ENCODE results near the gene DDO. TPM values are rescaled to one million over a fixed set of nuclear protein-coding genes. Genes with fewer than 3 reads are reported as not detected.

DDO gene
- total RNA-seq, 1 experiment from 2014 or later, result 0.39 TPM

DNA sequence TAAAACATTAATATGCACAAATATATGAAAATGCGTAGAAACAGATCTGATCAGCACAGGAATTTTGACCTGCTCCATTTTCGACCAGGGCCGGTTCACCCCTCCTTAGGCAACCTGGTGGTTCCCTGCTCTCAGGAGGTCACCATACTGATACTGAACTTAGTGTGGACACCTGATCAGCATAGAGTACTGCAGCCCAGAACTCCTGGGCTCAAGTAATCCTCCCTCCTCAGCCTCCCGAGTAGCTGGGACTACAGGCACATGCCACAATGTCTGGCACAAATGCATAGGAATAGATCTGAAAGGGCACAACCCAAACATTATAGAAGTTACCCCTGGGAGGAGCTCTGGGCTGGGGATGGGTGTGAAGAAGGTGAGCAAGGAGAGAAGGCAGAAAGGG, 24.7 kb upstream of the DDO start:
- ChIA-PET CTCF (no interaction called here), POLR2A (no interaction called here)
- no peak for ATAC-seq
- H3K4me1 ChIP-seq (ENCODE audit: control insufficient read depth, insufficient read depth, low read length), result no peaks in the 10 kb centered on the region
- TF ChIP-seq, protein P1, sequence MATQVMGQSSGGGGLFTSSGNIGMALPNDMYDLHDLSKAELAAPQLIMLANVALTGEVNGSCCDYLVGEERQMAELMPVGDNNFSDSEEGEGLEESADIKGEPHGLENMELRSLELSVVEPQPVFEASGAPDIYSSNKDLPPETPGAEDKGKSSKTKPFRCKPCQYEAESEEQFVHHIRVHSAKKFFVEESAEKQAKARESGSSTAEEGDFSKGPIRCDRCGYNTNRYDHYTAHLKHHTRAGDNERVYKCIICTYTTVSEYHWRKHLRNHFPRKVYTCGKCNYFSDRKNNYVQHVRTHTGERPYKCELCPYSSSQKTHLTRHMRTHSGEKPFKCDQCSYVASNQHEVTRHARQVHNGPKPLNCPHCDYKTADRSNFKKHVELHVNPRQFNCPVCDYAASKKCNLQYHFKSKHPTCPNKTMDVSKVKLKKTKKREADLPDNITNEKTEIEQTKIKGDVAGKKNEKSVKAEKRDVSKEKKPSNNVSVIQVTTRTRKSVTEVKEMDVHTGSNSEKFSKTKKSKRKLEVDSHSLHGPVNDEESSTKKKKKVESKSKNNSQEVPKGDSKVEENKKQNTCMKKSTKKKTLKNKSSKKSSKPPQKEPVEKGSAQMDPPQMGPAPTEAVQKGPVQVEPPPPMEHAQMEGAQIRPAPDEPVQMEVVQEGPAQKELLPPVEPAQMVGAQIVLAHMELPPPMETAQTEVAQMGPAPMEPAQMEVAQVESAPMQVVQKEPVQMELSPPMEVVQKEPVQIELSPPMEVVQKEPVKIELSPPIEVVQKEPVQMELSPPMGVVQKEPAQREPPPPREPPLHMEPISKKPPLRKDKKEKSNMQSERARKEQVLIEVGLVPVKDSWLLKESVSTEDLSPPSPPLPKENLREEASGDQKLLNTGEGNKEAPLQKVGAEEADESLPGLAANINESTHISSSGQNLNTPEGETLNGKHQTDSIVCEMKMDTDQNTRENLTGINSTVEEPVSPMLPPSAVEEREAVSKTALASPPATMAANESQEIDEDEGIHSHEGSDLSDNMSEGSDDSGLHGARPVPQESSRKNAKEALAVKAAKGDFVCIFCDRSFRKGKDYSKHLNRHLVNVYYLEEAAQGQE (IDR thresholded peaks at IDR 0.05; ENCODE audit: insufficient read depth in 1 of 2, low read depth in 2 of 2, low read length in 1 of 2), result no peak
- TF ChIP-seq TCF7L2 (IDR thresholded peaks at IDR 0.05; ENCODE audit: low read depth, low read length), result no peak
- TF ChIP-seq, protein P2, sequence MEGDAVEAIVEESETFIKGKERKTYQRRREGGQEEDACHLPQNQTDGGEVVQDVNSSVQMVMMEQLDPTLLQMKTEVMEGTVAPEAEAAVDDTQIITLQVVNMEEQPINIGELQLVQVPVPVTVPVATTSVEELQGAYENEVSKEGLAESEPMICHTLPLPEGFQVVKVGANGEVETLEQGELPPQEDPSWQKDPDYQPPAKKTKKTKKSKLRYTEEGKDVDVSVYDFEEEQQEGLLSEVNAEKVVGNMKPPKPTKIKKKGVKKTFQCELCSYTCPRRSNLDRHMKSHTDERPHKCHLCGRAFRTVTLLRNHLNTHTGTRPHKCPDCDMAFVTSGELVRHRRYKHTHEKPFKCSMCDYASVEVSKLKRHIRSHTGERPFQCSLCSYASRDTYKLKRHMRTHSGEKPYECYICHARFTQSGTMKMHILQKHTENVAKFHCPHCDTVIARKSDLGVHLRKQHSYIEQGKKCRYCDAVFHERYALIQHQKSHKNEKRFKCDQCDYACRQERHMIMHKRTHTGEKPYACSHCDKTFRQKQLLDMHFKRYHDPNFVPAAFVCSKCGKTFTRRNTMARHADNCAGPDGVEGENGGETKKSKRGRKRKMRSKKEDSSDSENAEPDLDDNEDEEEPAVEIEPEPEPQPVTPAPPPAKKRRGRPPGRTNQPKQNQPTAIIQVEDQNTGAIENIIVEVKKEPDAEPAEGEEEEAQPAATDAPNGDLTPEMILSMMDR (IDR thresholded peaks at IDR 0.05), result no peak
- TF ChIP-seq POLR2AphosphoS5 (IDR thresholded peaks at IDR 0.05; ENCODE audit: low read depth, low read length), result no peak
- no peak for TF ChIP-seq SIN3A (IDR thresholded peaks at IDR 0.05; ENCODE audit: borderline replicate concordance, insufficient read depth, low read depth, low read length)
- H3K9me3 ChIP-seq (ENCODE audit: control insufficient read depth, insufficient read depth, low read depth, low read length), result no peaks in the 10 kb centered on the region
- H3K27ac ChIP-seq (ENCODE audit: low read length), result no peak overlapping the region
- in situ Hi-C loops (cut with HindIII; ENCODE audit: low pct_unique_long_range_greater_than_20kb, low sequenced_read_pairs), result no loop called here
- H3K27me3 ChIP-seq (ENCODE audit: control insufficient read depth, insufficient read depth, low read length), result peaks cover 27% of the 10 kb centered on the region
- no peaks in the 10 kb centered on the region for H3K36me3 ChIP-seq (ENCODE audit: control insufficient read depth, insufficient read depth, low read length)
- DNase-seq (ENCODE audit: low read depth, low spot score), result no peak
- no TSS peak for BruUV-seq (replicated peaks)
- intact Hi-C loops (cut with micrococcal nuclease; ENCODE audit: unreplicated experiment), result no loop called here
- no peak overlapping the region for H3K4me3 ChIP-seq (ENCODE audit: low read depth in 2 of 2, low read length in 2 of 2)

DNA sequence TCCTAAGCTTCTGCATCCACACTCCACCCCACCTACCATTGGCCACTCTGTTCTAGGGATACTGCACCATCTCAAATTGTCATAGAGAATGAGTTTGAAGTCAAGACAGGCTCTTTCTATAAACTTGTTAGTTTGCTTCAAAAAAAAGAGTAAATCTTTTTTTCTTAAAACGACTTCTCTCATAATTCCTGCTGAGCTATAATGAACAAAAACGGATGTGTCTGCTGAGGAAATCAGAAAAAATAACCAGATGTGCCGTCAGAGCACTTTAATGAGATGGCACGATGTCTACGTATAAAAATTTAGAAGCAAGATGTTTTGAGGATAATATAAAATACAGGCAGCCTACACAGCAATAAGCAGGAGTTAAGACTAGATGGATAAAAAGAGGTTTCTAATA, 24.0 kb upstream of the DDO start:
- intact Hi-C loops (cut with micrococcal nuclease; ENCODE audit: unreplicated experiment), result no loop called here
- no peak overlapping the region for H3K27ac ChIP-seq (ENCODE audit: low read length)
- BruUV-seq (replicated peaks), result no TSS peak
- in situ Hi-C loops (cut with HindIII; ENCODE audit: low pct_unique_long_range_greater_than_20kb, low sequenced_read_pairs), result no loop called here
- no peaks in the 10 kb centered on the region for H3K4me1 ChIP-seq (ENCODE audit: control insufficient read depth, insufficient read depth, low read length)
- TF ChIP-seq SIN3A (IDR thresholded peaks at IDR 0.05; ENCODE audit: borderline replicate concordance, insufficient read depth, low read depth, low read length) (no peak), TCF7L2 (IDR thresholded peaks at IDR 0.05; ENCODE audit: low read depth, low read length) (no peak), POLR2AphosphoS5 (IDR thresholded peaks at IDR 0.05; ENCODE audit: low read depth, low read length) (no peak)
- TF ChIP-seq, protein P2 (IDR thresholded peaks at IDR 0.05), result no peak
- TF ChIP-seq, protein P1 (IDR thresholded peaks at IDR 0.05; ENCODE audit: insufficient read depth in 1 of 2, low read depth in 2 of 2, low read length in 1 of 2), result no peak
- ChIA-PET CTCF (no interaction called here), POLR2A (no interaction called here)
- H3K4me3 ChIP-seq (ENCODE audit: low read depth in 2 of 2, low read length in 2 of 2), result no peak overlapping the region
- DNase-seq (ENCODE audit: low read depth, low spot score) (no peak), ATAC-seq (no peak)
- peaks cover 30% of the 10 kb centered on the region for H3K27me3 ChIP-seq (ENCODE audit: control insufficient read depth, insufficient read depth, low read length)
- H3K9me3 ChIP-seq (ENCODE audit: control insufficient read depth, insufficient read depth, low read depth, low read length), result no peaks in the 10 kb centered on the region
- H3K36me3 ChIP-seq (ENCODE audit: control insufficient read depth, insufficient read depth, low read length), result no peaks in the 10 kb centered on the region

Measured in Panc1 (cell line).